ENCODE data around the gene APBA2. TPM values are rescaled to one million over a fixed set of nuclear protein-coding genes. Genes with fewer than 3 reads are reported as not detected.

The APBA2 gene
- total and polyA plus RNA-seq, 10 donors = 5.8 to 33.8 (median 18.3) TPM

DNA sequence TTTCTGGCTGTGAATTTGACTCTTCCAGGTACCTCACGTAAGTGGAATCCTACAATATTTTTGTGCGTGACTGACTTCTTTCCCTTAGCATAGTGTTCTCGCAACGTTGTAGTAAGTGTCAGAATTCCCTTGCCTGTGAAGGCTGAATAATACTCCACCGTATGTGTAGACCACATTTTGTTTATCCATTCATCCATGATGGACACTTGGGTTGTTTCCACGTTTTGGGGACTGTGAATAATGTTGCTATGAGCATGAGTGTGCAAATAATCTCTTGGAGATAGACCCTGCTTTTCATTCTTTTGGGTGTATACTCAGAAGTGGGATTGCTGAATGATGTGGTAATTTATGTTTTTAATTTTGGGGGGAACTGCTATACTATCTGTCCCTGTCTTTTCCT is 82.2 kb downstream of the APBA2 start:
- Histone ChIP-seq H3K27ac (no peak overlapping the region), H3K36me3 (no peaks in the 10 kb centered on the region), H3K4me1 (no peaks in the 10 kb centered on the region), H3K27me3 (replicated peaks in 1 of 7) (no peaks in the 10 kb centered on the region), H3K9me3 (no peaks in the 10 kb centered on the region), H3K4me3 (no peak overlapping the region)
- WGBS, 5 donors = 84 to 95% (median 89%) methylated on average over 6 of the region's 6 CpGs
- intact Hi-C loops (cut with DNase I; ENCODE audit: low total_unique reads) = no loop called here
- no peak for DNase-seq
- TF ChIP-seq, protein P1, sequence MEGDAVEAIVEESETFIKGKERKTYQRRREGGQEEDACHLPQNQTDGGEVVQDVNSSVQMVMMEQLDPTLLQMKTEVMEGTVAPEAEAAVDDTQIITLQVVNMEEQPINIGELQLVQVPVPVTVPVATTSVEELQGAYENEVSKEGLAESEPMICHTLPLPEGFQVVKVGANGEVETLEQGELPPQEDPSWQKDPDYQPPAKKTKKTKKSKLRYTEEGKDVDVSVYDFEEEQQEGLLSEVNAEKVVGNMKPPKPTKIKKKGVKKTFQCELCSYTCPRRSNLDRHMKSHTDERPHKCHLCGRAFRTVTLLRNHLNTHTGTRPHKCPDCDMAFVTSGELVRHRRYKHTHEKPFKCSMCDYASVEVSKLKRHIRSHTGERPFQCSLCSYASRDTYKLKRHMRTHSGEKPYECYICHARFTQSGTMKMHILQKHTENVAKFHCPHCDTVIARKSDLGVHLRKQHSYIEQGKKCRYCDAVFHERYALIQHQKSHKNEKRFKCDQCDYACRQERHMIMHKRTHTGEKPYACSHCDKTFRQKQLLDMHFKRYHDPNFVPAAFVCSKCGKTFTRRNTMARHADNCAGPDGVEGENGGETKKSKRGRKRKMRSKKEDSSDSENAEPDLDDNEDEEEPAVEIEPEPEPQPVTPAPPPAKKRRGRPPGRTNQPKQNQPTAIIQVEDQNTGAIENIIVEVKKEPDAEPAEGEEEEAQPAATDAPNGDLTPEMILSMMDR (IDR thresholded peaks at IDR 0.05 in 8 of 11, conservative IDR thresholded peaks at IDR 0.05 in 3 of 11) = no peak
- TF ChIP-seq POLR2A (IDR thresholded peaks at IDR 0.05) (no peak), POLR2AphosphoS5 (IDR thresholded peaks at IDR 0.05) (no peak)

DNA sequence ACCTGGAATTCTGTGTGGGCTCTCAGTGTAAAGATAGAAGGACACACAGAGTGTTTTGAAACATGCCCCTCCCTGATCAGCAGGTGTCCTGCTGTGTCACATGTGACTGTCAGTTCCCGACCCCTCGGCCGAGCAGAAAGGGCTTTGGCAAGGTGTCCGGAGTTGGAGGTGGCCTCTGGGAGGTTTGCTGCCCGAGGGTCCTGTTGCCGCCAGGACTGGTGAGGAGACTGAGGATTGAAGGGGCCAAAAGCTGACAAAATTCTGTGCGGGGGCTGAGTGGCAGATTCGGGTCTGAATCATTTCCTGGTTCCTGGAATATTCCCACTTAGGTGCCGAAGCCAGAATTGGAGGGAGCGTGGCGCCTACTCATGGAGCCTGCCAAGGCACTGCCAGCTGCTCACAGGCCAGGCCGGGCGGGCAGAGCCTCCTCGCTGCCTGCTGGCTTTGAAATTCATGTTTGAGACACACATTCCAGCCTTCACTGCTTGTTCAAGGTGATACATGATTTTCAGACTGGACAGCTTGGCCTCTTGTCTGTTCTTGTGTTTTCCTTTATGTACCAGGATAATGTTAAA is 83.8 kb downstream of the APBA2 start:
- TF ChIP-seq POLR2A (IDR thresholded peaks at IDR 0.05) (no peak), POLR2AphosphoS5 (IDR thresholded peaks at IDR 0.05) (no peak)
- TF ChIP-seq, protein P1 (IDR thresholded peaks at IDR 0.05 in 8 of 11, conservative IDR thresholded peaks at IDR 0.05 in 3 of 11) = no peak
- intact Hi-C loops (cut with DNase I; ENCODE audit: low total_unique reads) = no loop called here
- Histone ChIP-seq H3K27ac (no peak overlapping the region), H3K4me3 (no peak overlapping the region), H3K36me3 (no peaks in the 10 kb centered on the region), H3K9me3 (no peaks in the 10 kb centered on the region), H3K27me3 (replicated peaks in 1 of 7) (no peaks in the 10 kb centered on the region), H3K4me1 (no peaks in the 10 kb centered on the region)
- WGBS, 5 donors = 89 to 94% (median 91%) methylated on average over 14 of the region's 14 CpGs
- DNase-seq = peak; percentile 44

DNA sequence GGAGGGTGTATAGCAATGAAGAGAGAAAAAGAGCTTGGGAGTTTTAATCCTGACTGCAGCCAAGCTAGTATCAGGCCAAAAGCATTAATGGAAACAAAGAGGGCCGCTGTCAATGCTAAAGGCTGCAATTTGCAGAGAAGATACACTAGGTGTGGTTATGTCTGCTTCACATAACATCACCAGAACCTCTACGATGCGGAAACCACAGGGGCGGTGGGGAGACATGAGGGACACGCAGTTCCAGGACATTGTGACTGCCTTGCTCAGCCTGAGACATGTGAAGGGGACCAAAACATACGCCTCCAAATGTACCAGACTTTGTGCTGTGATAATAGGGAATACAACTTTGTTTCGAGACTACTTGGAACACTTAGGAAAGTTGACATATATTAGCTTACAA is 88.4 kb downstream of the APBA2 start:
- Histone ChIP-seq H3K4me3 (no peak overlapping the region), H3K27ac (peak overlapping the region in 4 of 8 donors; percentile 29 to 69 (median 43)), H3K27me3 (replicated peaks in 1 of 7) (no peaks in the 10 kb centered on the region), H3K36me3 (no peaks in the 10 kb centered on the region), H3K4me1 (peaks cover 0 to 10% (median 0%) of the 10 kb centered on the region in 6 donors), H3K9me3 (no peaks in the 10 kb centered on the region)
- DNase-seq = peak; percentile 78
- WGBS, 5 donors = 87 to 92% (median 90%) methylated on average over 7 of the region's 7 CpGs
- TF ChIP-seq POLR2A (IDR thresholded peaks at IDR 0.05) = no peak
- TF ChIP-seq, protein P1 (IDR thresholded peaks at IDR 0.05 in 8 of 11, conservative IDR thresholded peaks at IDR 0.05 in 3 of 11) = no peak
- TF ChIP-seq POLR2AphosphoS5 (IDR thresholded peaks at IDR 0.05) = peak in 1 of 3 donors; percentile 77
- intact Hi-C loops (cut with DNase I; ENCODE audit: low total_unique reads) = no loop called here

DNA sequence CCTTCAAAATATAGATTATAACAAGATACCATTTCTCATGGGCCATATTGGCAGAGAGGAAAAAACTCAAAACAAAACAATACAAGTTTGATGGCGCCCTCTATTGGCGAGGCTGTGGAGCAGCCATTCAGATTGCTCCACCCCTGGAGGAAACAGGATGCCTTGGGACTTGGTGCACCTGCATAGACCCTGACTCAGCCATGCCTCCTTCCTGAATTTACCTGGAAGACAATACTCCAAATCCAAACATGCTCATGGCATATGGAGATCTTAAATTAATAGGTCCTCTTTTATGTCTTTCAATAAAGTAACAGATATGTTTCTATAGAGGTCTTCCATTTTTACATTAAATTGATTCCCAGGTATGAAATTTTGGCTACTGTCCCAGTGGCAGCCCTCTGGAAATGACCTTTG is 90.0 kb downstream of the APBA2 start:
- Histone ChIP-seq H3K27me3 (replicated peaks in 1 of 7) (no peaks in the 10 kb centered on the region), H3K9me3 (no peaks in the 10 kb centered on the region), H3K4me3 (no peak overlapping the region), H3K4me1 (peaks cover 0 to 10% (median 0%) of the 10 kb centered on the region in 6 donors), H3K36me3 (no peaks in the 10 kb centered on the region), H3K27ac (peak overlapping the region in 1 of 8 donors; percentile 5)
- 0 to 5% (median 2%) methylated on average over 2 of the region's 2 CpGs for WGBS, 5 donors
- intact Hi-C loops (cut with DNase I; ENCODE audit: low total_unique reads) = no loop called here
- DNase-seq = peak; percentile 70
- TF ChIP-seq POLR2AphosphoS5 (IDR thresholded peaks at IDR 0.05) (peak in 1 of 3 donors; percentile 30), POLR2A (IDR thresholded peaks at IDR 0.05) (no peak)
- TF ChIP-seq, protein P1 (IDR thresholded peaks at IDR 0.05 in 8 of 11, conservative IDR thresholded peaks at IDR 0.05 in 3 of 11) = peak; percentile 41 to 81 (median 64)
